ENCODE measurements around the gene SFXN4. TPM values are rescaled to one million over a fixed set of nuclear protein-coding genes. Genes with fewer than 3 reads are reported as not detected.
"Not testable (repeated sequence)": the region's sequence is repeated elsewhere in the genome, so short reads cannot be mapped to it uniquely, and the experiment has no call there.

SFXN4 gene
- total RNA-seq, 1 experiment from 2014 or later: 36.7 TPM

DNA sequence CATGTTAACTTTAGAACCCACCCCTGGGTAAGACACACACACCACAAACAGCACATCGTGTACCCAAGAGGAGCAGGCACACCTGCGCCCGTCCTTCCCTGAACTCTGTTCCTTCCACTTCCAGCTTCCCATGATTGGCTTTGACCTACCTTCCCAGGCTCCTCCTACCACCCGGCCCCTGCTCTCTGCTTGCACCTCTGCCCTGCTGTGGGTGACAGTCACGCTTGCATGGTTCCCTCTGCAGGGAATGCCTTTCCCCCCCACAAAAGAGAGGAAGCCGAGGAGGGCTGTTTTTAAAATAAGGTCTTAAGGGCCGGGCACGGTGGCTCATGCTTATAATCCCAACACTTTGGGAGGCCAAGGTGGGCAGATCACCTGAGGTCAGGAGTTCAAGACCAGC, 16.4 kb downstream of the SFXN4 start:
- DNase-seq (ENCODE audit: low read depth): no peak

DNA sequence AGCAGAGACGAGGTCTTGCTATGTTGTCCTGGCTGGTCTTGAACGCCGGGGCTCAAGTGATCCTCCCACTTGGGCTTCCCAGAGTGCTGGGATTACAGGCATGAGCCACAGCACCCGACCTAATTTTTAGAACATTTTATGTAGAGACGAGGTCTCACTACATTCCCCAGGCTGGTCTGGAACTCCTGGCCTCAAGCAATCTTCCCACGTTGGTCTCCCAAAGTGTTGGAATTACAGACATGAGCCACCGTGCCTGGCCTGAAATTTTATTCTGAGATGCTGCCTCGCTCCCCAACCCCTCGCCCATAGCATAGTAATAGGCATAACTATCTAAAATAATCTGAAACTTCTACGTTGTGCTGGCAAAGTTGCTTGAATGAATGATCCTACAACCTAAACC, 21.9 kb downstream of the SFXN4 start:
- no peak for DNase-seq (ENCODE audit: low read depth)

DNA sequence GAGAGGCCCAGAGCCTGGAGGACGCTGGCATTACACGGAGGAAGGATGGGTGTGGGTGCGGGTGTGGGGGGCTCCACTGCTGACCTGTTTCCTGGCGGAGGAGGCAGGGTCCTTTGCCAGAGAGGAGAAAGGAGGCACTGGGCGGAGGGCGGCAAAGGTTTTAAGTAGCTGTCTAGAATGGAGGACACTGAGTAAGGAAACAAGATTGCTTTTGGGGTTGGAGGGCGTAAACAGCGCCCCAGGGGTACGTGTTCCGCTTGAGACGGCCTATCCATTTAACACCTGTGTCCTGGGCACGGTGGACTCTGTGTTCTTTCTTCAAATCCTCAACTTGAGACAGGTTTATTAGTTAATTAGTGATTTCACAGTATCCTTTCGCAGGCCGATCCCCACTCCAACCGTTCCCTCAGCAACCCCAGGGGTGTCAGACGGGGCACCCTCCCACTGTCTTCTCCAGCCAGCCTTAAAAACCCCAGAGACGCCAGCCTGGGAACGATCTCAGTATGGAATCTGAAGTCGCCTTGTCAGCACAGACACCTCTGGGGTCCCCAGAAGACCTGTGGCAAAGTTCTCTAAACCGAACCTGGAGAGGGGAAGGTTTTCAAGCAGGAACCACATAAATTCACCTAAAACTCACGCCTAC, 24.8 kb downstream of the SFXN4 start:
- DNase-seq (ENCODE audit: low read depth): no peak

DNA sequence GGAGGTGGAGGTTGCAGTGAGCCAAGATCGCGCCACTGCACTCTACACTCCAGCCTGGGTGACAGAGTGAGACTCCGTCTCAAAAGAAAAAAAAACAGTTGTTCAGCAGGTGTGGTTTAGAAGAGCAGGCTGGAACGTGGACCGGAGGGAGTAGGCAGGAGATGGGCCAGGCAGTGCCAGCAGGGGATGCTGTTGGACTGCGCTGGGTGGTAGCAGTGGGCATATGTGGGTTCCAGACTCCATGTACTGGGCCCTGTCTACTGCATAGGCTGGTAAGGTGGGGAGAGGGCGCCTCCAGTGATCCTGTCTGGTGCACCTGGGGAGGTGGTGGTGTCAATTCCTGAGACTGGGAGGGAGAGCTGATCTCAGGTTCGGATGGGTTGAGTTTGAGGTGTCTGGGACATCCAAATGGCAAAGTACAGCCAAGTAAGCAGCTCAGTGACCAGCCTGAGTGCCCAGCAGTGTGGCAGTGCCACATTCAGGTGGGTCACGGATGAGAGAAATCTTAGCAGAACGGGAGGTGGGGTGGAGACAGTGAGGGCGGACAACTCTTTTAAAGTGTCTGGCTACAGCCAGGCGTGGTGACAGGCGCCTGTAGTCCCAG, 25.9 kb downstream of the SFXN4 start:
- peak; percentile 51 for DNase-seq (ENCODE audit: low read depth)

DNA sequence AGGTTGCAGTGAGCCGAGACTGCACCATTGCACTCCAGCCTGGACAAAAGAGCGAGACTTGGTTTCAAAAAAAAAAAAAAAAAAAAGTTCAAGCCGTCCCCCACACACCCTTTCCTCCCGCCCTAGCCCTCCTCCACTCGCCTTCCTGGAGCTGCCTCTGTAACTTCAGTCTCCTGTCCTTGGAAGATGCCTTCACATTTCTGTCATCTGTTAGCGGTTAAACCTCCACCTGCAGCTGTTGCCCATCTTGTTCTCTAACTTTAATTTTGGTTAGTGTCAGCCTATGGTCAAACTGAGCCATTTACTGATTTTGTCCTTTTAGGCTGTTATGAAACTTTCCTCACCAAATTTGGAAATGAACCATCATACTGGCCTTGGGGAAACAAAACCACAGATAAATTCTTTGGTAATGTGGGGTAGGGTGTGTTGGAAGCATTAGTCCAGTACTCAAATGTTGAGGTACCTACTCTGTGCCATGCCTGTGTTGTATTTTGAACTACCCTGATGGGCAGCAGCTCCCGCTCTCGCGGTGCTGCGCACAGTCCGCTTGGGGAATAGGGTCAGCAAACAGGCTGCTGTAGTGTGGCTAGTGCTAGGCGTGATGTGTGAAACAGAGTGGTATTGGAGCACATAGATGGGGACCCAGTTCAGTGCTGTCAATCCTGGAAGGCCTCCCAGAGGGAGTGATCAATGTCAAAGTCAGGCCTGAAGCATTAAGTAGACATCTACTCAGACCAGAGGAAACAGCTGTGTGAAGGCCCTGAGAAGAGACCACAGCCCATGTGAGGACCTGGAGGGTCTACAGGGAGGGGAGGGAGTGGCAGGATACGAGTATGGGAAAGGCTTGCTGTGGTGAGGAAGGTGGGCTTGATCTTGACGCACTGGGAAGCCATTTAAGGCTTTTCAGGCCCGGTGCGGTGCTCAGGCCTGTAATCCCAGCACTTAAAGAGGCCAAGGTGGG, 26.9 kb downstream of the SFXN4 start:
- DNase-seq (ENCODE audit: low read depth): no peak

DNA sequence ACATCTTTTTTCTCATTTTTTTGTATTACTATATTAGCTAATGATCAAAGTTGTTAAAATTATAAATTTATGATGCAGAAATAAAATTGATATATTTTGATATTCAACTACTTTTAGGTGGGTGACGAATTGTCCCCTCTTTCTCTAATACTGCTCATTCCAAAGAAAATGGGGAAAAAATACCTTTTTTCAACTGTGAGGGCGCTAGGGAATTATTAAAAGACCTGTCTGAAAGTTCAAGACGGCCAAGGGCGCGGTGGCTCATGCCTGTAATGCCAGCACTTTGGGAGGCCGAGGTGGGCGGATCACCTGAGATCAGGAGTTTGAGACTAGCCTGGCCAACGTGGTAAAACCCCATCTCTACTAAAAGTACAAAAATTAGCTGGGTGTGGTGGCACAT, 27.6 kb downstream of the SFXN4 start:
- not testable (repeated sequence) for DNase-seq (ENCODE audit: low read depth)

DNA sequence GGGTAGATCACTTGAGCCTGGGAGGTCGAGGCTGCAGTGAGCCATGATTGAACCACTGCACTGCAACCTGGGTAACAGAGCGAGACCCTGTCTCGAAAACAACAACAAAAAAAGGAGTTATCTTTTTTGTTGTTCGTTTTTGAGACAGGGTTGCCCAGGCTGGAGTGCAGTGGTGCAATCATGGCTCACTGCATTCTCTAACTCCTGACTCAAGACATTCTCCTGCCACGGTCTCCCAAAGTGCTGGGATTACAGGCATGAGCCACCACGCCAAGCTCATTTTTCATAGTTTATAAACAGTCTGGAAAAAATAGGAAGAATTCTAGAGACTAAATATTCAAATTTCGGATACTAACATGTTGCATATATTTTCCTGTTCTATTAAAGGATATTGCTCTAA, 29.4 kb downstream of the SFXN4 start:
- DNase-seq (ENCODE audit: low read depth): no peak

DNA sequence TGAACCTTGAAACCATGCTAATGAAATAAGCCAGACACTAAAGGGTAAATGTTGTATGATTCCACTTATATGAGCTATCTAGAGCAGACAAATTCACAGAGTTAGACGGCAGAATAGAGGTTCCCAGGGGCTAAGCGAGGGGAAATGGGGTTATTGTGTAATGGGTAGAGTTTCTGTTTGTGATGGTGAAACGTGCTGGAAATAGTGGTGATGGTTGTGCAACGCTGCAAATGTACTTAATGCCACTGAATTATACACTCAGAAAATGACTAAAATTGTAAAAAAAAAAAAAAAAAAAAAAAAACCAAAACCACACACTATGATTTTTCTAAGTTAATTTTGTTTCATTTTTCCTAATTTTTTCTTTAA, 30.0 kb downstream of the SFXN4 start:
- no peak for DNase-seq (ENCODE audit: low read depth)

DNA sequence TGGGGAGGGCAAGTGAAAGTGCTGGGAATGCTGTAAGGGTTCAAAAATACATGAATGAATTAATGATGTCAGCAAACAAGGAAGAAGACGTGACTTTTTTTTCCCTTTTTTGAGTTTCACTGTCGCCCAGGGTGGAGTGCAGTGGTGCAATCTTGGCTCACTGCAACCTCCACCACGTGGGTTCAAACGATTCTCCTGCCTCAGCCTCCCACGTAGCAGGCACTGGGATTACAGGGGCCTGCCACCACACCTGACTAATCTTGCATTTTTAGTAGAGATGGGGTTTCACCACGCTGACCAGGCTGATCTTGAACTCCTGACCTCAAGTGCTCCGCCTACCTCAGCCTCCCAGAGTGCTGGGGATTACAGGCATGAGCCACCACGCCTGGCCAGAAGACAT, 31.6 kb downstream of the SFXN4 start:
- no peak for DNase-seq (ENCODE audit: low read depth)

DNA sequence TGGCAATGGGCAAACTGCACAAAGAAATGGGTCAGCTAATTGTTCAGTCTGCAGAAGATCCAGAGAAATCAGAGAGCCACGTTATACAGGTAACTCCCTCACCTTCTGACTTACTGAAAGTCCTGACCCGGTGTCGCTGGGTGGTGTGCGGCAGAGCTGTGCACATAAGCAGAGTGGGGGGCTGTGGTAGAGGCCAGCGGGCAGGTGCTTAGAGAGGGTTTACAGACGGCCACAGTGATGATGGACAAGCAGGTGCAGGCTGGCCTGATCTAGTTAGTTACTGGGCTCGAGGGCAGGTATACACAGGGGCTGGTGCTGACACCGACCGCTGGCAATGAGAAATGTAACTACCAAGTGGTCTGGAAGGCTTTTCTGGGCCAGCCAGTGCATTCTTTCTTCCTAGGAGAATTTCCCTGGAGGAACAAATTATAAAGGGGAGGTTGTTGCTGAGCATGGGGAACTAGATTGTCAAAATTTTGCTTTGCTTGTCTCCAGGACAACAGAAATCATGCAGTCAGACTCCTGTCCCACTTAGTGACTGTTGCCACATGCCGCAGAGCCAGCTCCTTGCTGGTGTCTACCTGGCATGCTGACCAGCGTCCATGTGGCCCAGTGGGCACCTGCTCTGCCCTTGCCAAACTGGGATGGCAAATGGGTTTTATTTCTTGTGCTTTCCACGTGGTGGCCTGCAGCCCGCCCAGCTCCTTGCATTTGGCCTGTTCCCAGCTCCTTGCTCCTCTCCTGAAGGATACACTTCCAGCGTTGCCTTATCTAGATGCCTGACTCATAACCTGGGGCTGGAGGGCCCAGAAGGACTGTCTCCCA, 32.8 kb downstream of the SFXN4 start:
- no peak for DNase-seq (ENCODE audit: low read depth)

DNA sequence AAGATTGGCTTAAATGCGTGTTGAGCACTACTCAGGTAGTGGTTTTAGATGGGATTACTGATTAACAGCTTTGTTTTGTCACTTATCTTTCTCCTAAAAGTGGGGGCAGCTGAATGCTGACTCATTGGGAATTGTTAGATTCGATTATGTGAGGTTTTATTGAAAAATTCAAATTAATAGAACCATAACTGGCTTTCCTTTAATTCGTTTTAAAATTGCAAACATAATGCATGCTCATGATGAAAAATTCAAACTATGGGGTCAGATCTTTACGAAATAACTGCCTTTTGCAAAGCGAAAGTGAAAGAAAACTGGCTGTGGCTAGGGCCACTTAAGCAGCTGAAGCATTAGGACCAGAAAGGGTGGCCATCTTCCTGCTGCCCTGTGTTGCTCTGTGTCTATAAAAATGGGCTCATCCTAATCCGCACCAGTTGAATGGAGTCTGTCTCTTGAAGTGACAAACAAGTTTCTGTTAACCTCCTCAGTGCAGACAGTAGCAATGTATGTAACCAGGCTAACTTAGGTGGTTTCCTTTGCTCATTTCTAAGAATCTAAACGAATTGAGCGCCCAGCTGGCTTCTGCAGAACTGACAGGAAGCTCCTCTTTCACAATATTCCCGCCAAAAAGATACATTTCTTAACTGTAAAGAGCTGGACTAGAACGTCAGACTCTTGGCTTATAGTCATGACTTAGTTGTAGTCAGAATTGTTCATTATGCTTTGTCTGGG, 33.8 kb downstream of the SFXN4 start:
- DNase-seq (ENCODE audit: low read depth): peak; percentile 42

DNA sequence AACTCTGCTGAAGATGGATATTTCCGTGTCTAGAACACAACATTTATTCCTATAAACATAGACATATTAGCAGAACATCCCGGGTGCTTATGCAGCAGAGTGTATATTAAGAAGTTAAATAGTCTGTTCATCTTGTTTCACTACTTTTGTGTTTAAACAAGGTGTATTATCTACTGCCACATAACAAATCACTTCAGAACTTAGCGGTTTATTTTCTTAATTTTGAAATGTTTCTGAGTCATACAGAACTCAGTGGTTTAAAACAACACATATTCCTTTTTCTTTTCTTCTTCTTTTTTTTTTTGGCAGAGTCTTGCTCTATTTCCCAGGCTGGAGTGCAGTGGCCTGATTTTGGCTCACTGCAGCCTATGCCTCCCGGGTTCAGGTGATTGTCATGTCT, 35.8 kb downstream of the SFXN4 start:
- no peak for DNase-seq (ENCODE audit: low read depth)

DNA sequence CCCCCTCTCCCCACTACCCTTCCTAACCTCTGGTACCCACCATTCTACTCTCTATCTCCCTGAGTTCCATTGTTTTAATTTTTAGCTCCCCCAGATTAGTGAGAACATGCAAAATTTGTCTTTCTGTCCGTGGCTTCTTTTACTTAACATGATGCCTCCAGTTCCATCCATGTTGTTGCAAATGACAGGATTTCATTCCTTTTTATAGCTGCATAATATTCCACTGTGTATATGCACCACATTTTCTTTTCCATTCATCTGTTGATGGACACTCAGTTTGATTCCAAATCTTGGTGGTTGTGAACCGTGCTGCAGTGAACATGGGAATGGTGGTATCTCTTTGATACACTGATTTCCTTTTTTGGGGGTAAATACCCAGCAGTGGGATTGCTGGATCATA, 39.6 kb downstream of the SFXN4 start:
- DNase-seq (ENCODE audit: low read depth): no peak

DNA sequence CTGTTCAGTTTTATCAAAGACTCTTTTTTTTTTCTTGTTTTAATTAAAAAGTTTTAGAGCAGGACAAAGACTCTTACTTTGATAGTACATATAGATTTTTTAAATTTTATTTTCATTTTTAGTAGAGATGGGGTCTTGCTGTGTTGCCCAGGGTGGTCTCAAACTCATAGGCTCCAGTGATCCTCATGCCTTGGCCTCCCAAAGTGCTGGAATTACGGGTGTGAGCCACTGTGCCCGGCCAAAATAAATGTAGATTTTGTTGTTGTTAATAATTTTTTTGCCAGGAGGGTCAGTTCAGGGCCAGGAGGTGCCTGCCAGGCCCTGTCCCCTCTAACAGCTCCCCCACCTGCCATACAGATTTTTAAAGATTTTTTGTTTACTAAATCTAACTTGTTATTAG, 44.6 kb downstream of the SFXN4 start:
- DNase-seq (ENCODE audit: low read depth): no peak

DNA sequence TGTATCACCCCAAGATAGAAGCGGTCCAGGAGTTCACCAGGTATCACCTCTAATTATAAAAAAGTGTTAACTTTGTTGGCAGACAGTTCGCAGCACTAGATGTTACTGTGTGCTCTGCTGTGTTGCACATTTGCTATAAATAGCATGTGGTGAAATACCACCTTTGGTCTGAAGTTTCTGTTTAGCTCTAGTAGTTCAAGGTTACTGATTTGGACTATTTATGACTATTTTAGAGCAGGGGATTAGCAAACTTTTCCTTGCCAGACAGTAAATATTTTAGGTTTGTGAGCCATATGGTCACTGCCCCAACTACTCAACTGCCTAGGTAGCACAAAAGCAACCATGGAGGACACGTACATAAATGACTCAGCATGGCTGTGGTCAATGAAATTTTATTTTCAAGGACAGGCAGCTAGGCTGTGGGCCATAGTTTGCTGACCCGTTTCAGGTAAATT, 45.1 kb downstream of the SFXN4 start:
- peak; percentile 23 for DNase-seq (ENCODE audit: low read depth)

DNA sequence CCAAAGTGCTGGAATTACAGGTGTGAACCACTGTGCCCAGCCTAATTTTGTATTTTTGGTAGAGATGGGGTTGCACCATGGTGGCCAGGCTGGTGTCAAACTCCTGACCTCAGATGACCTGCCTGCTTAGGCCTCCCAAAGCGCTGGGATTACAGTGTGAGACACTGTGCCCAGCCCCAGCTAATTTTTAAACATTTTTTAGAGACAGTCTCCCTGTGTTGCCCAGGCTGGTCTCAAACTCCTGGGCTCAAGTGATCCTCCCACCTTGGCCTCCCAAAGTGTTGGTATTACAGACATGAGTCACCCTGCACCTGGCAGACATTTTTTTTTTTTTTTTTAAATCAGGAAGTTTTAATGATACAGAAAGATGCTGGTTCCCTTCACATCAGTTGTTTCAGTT, 46.1 kb downstream of the SFXN4 start:
- DNase-seq (ENCODE audit: low read depth): no peak

DNA sequence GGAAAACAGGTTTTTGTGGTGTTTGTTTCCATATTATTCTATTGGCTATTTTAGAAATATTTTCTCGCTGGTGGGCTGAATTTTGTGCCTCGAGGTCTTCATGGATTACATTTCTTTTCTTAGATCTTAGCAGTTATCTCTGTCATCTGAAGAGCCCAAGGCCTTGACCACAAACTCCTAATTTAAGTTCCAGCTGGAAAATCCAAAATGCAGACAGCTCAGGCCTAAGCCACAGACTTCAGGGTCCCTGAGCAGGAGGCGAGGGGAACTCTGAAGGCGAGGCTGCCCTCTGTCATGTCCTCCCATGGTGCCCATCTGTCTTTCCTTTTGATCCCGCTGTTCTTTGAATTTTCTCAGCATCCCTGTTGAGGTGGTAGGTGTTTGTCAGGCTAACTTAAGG, 47.3 kb downstream of the SFXN4 start:
- DNase-seq (ENCODE audit: low read depth): no peak

DNA sequence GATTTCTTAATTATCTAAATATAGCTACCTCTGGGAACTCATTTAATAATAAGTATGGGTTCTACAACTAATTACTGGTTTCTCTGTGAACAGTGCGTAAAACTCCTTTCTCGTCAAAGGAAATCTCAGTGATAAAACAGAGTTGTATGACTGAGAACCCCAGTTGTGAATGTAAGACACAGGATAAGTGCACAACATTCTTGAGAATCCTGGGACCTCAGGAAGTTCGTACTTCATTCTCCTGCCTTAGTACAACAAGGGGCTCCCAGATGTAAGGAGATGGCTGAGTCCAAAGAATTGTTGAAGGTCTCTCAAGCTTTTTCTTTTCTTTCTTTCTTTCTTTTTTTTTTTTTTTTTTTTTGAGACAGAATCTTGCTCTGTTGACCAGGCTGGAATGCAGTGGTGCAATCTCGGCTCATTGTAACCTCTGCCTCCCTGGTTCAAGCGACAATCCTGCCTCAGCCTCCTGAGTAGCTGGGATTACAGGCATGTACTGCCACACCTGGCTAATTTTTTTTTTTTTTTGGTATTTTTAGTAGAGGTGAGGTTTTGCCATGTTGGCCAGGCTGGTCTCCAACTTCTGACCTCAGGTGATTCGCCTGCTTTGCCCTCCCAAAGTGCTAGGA, 49.1 kb downstream of the SFXN4 start:
- DNase-seq (ENCODE audit: low read depth): no peak

DNA sequence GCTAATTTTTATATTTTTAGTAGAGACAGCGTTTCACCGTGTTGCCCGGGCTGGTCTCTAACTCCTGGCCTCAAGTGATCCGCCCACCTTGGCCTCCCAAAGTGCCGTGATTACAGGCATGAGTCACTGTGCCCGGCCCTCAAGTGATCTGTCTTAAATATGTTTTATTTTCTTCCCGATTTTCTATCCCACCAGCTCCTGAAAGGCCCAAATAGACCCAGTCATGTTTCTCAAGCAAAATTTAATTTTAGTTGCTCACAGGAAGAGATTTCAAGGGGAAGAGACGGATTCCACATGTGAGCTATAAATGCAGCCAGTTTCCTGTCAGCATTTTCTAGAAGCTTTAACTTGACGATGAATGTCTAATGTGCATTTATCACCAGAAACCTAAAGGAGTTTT, 49.6 kb downstream of the SFXN4 start:
- DNase-seq (ENCODE audit: low read depth): no peak
